SK-N-SH treated with all-trans-retinoic acid at 6 μM for 48 hours (cell line): ENCODE data around the gene GOLGA3.

ENCODE experiments used
- ATAC-seq: fragments of 200-7000 bp; cut with Tn5 transposase; 3 replicates; pipeline ENCODE4 v1.9.1; 2020; ENCODE audit warnings: mild to moderate bottlenecking, moderate library complexity
- ARNTL ChIP-seq: fragments of 450-650 bp; formaldehyde crosslinking; IDR thresholded peaks from 2 replicates; pipeline ENCODE4 v1.5.0; 2020; ENCODE audit warnings: low read depth, mild to moderate bottlenecking, moderate library complexity, borderline replicate concordance
- BACH2 ChIP-seq: fragments of 250-450 bp; sonication (Bioruptor Pico); IDR thresholded peaks from 2 replicates; pipeline ENCODE4 v1.9.0; 2021; ENCODE audit warnings: mild to moderate bottlenecking, borderline replicate concordance
- CSDC2 ChIP-seq: fragments of 250-450 bp; sonication (Bioruptor Pico); IDR thresholded peaks from 2 replicates; pipeline ENCODE4 v1.5.0; 2020; ENCODE audit warnings: mild to moderate bottlenecking, moderate library complexity
- ESRRG ChIP-seq: fragments of 250-450 bp; sonication (Bioruptor Pico); IDR thresholded peaks from 2 replicates; pipeline ENCODE4 v1.6.1; 2021; ENCODE audit warnings: mild to moderate bottlenecking
- GLIS3 ChIP-seq: fragments of 250-450 bp; sonication (Bioruptor Pico); IDR thresholded peaks from 2 replicates; pipeline ENCODE4 v1.5.0; 2020; ENCODE audit warnings: mild to moderate bottlenecking, moderate library complexity
- ISL1 ChIP-seq: fragments of 250-450 bp; sonication (Bioruptor Pico); IDR thresholded peaks from 2 replicates; pipeline ENCODE4 v2.1.2; 2022; ENCODE audit warnings: mild to moderate bottlenecking, moderate library complexity
- OSR1 ChIP-seq: fragments of 250-450 bp; sonication (Bioruptor Pico); IDR thresholded peaks from 2 replicates; pipeline ENCODE4 v1.8.0; 2022; ENCODE audit warnings: moderate library complexity, mild to moderate bottlenecking, inconsistent platforms
- PPARA ChIP-seq: fragments of 250-450 bp; sonication (Bioruptor Pico); IDR thresholded peaks from 2 replicates; pipeline ENCODE4 v1.5.0; 2020; ENCODE audit warnings: mild to moderate bottlenecking, borderline replicate concordance
- RARB ChIP-seq: fragments of 250-450 bp; sonication (Bioruptor Pico); IDR thresholded peaks from 2 replicates; pipeline ENCODE4 v1.8.0; 2021; ENCODE audit warnings: mild to moderate bottlenecking, moderate library complexity
- SNAI2 ChIP-seq: fragments of 250-450 bp; sonication (Bioruptor Pico); IDR thresholded peaks from 2 replicates; pipeline ENCODE4 v1.5.0; 2020; ENCODE audit warnings: mild to moderate bottlenecking, moderate library complexity
- TCF4 ChIP-seq: fragments of 250-450 bp; sonication (Bioruptor Pico); IDR thresholded peaks from 2 replicates; pipeline ENCODE4 v1.8.0; 2021; ENCODE audit warnings: mild to moderate bottlenecking, moderate library complexity, borderline replicate concordance
- TOX ChIP-seq: fragments of 250-450 bp; sonication (Bioruptor Pico); IDR thresholded peaks from 2 replicates; pipeline ENCODE4 v1.8.0; 2021; ENCODE audit warnings: mild to moderate bottlenecking, moderate library complexity, borderline replicate concordance
- ZC3H10 ChIP-seq: fragments of 250-450 bp; sonication (Bioruptor Pico); IDR thresholded peaks from 2 replicates; pipeline ENCODE4 v1.5.1; 2021; ENCODE audit warnings: mild to moderate bottlenecking, moderate library complexity
- ZFP3 ChIP-seq: fragments of 250-450 bp; sonication (Bioruptor Pico); IDR thresholded peaks from 2 replicates; pipeline ENCODE4 v1.5.0; 2020; ENCODE audit warnings: mild to moderate bottlenecking, moderate library complexity
- ZFP30 ChIP-seq: fragments of 450-650 bp; formaldehyde crosslinking; IDR thresholded peaks from 2 replicates; pipeline ENCODE4 v1.5.0; 2022; ENCODE audit warnings: mild to moderate bottlenecking, moderate library complexity
- ZNF565 ChIP-seq: fragments of 450-650 bp; formaldehyde crosslinking; conservative IDR thresholded peaks from 2 replicates; pipeline ENCODE4 v1.5.0; 2020; ENCODE audit warnings: low read depth, mild to moderate bottlenecking, moderate library complexity
- ZNF70 ChIP-seq: fragments of 450-650 bp; formaldehyde crosslinking; IDR thresholded peaks from 2 replicates; pipeline ENCODE4 v1.5.0; 2020; ENCODE audit warnings: mild to moderate bottlenecking, moderate library complexity
- ZNF8 ChIP-seq: fragments of 450-650 bp; formaldehyde crosslinking; IDR thresholded peaks from 2 replicates; pipeline ENCODE4 v1.5.0; 2020; ENCODE audit warnings: mild to moderate bottlenecking, moderate library complexity
- TF ChIP-seq, protein P1 (sequence below): fragments of 250-450 bp; sonication (Bioruptor Pico); IDR thresholded peaks from 2 replicates; pipeline ENCODE4 v1.5.1; 2021; ENCODE audit warnings: mild to moderate bottlenecking, moderate library complexity
- TF ChIP-seq, protein P2 (sequence below): fragments of 250-450 bp; sonication (Bioruptor Pico); IDR thresholded peaks from 2 replicates; pipeline ENCODE4 v1.5.1; 2020; ENCODE audit warnings: low read depth, mild to moderate bottlenecking, moderate library complexity
- TF ChIP-seq, protein P3 (sequence below): fragments of 250-450 bp; sonication (Bioruptor Pico); IDR thresholded peaks from 2 replicates; pipeline ENCODE4 v1.8.0; 2020; ENCODE audit warnings: mild to moderate bottlenecking, moderate library complexity, borderline replicate concordance
- TF ChIP-seq, protein P4 (sequence below): fragments of 250-450 bp; sonication (Bioruptor Pico); IDR thresholded peaks from 2 replicates; pipeline ENCODE4 v1.8.0; 2021; ENCODE audit warnings: low read depth, mild to moderate bottlenecking, moderate library complexity, borderline replicate concordance
- TF ChIP-seq, protein P5 (sequence below): fragments of 250-450 bp; sonication (Bioruptor Pico); IDR thresholded peaks from 2 replicates; pipeline ENCODE4 v1.5.0; 2020; ENCODE audit warnings: mild to moderate bottlenecking, moderate library complexity

The GOLGA3 gene

DNA sequence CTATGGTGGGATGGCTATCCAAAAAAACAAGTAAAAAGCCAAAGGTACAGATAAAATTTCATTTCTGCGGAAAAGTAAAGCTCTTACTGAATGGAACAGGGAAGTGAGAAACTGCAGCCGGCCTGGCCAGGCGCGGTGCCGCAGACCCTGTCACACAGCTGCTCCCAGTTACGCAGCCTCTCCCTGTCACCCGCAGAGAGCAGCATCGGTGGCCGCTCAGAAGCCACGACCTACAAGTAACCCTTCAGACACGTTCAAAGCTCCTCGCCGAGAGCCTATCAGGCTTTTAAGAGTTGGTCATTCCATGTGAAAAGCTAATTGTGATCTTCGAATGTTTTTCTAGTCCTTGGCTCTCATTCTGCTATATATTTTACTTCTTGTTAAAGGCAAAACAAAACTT, 56.1 kb downstream of the GOLGA3 start:
- no peak for ATAC-seq
- TF ChIP-seq ZC3H10, result no peak

DNA sequence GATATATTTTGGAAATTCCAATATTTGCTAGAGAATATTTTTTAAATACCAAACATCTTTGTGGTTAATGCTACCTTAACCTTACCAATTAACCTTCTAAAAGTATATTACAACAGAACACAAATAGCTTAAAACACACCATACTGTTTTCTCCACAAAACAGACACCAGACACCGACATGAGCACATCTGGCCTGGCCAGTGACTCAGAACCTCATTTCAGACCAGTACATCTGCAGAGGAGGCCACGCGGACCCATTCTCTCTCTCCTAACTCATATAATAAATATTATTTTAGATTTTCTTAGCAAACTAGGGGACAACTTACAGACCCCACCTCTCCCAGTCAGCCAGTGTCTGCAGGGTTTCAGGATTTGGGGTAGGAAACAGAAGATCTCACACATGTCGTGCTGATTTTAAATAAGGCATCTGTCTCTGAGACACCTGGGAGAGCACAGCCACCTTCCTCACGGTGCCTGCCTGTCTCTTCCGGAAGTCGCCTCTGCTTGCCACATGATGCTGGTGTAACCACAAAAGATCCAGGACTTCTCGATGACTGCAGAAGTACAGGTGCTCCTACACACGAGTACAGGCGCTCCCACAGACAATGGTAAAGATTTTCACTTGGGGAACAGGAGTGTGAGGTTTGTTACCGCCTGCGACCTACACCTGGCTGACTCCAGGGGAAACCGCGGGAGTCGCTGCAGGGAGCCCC, 57.4 kb downstream of the GOLGA3 start:
- ATAC-seq, result no peak
- TF ChIP-seq PPARA (CRISPR knock-in tag) (no peak), ZFP3 (CRISPR knock-in tag) (no peak), RARB (no peak), GLIS3 (CRISPR knock-in tag) (no peak), ZNF565 (no peak), BACH2 (no peak), TCF4 (CRISPR knock-in tag) (no peak), ESRRG (no peak), SNAI2 (CRISPR knock-in tag) (no peak), OSR1 (no peak), ZC3H10 (no peak), ZNF8 (CRISPR knock-in tag) (no peak)
- TF ChIP-seq, protein P1, sequence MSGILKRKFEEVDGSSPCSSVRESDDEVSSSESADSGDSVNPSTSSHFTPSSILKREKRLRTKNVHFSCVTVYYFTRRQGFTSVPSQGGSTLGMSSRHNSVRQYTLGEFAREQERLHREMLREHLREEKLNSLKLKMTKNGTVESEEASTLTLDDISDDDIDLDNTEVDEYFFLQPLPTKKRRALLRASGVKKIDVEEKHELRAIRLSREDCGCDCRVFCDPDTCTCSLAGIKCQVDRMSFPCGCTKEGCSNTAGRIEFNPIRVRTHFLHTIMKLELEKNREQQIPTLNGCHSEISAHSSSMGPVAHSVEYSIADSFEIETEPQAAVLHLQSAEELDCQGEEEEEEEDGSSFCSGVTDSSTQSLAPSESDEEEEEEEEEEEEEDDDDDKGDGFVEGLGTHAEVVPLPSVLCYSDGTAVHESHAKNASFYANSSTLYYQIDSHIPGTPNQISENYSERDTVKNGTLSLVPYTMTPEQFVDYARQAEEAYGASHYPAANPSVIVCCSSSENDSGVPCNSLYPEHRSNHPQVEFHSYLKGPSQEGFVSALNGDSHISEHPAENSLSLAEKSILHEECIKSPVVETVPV (CRISPR knock-in tag), result no peak
- TF ChIP-seq, protein P2, sequence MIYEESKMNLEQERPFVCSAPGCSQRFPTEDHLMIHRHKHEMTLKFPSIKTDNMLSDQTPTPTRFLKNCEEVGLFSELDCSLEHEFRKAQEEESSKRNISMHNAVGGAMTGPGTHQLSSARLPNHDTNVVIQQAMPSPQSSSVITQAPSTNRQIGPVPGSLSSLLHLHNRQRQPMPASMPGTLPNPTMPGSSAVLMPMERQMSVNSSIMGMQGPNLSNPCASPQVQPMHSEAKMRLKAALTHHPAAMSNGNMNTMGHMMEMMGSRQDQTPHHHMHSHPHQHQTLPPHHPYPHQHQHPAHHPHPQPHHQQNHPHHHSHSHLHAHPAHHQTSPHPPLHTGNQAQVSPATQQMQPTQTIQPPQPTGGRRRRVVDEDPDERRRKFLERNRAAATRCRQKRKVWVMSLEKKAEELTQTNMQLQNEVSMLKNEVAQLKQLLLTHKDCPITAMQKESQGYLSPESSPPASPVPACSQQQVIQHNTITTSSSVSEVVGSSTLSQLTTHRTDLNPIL (CRISPR knock-in tag), result no peak
- TF ChIP-seq, protein P3, sequence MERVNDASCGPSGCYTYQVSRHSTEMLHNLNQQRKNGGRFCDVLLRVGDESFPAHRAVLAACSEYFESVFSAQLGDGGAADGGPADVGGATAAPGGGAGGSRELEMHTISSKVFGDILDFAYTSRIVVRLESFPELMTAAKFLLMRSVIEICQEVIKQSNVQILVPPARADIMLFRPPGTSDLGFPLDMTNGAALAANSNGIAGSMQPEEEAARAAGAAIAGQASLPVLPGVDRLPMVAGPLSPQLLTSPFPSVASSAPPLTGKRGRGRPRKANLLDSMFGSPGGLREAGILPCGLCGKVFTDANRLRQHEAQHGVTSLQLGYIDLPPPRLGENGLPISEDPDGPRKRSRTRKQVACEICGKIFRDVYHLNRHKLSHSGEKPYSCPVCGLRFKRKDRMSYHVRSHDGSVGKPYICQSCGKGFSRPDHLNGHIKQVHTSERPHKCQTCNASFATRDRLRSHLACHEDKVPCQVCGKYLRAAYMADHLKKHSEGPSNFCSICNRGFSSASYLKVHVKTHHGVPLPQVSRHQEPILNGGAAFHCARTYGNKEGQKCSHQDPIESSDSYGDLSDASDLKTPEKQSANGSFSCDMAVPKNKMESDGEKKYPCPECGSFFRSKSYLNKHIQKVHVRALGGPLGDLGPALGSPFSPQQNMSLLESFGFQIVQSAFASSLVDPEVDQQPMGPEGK (CRISPR knock-in tag), result no peak
- TF ChIP-seq, protein P4, sequence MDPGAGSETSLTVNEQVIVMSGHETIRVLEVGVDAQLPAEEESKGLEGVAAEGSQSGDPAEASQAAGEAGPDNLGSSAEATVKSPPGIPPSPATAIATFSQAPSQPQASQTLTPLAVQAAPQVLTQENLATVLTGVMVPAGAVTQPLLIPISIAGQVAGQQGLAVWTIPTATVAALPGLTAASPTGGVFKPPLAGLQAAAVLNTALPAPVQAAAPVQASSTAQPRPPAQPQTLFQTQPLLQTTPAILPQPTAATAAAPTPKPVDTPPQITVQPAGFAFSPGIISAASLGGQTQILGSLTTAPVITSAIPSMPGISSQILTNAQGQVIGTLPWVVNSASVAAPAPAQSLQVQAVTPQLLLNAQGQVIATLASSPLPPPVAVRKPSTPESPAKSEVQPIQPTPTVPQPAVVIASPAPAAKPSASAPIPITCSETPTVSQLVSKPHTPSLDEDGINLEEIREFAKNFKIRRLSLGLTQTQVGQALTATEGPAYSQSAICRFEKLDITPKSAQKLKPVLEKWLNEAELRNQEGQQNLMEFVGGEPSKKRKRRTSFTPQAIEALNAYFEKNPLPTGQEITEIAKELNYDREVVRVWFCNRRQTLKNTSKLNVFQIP (CRISPR knock-in tag), result no peak

DNA sequence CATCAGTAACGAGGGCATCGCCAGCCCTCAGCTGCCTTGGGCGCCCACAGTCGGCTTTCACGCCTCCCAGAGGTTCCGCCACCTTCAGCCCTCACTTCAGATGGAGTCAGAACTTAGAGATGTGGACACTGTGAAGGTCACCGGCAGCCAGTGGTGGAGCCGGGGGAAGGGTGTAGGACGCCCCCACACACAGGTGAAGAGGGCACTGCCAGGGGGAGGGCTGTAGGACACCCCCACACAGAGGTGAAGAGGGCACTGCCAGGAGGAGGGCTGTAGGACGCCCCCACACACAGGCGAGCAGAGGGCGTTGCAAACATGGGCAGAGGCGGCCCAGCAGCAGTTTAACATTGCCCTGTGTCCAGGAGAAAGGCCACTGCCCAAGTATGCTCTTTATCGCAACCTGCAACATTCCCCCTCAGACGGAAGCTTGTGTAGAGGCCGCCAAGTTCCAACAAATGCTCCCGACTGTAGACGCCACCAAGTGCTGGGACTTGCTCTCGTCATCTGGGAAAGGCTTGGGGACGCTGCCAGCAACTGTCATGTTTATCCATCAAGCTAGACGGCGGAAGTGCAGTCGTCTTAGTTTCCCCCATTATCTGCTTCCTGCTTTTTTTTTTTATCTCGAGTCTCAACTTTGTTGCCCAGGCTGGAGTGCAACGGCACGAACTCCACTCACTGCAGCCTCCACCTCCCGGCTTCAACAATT, 62.1 kb downstream of the GOLGA3 start:
- no peak for TF ChIP-seq TOX (CRISPR knock-in tag)
- TF ChIP-seq CSDC2 (CRISPR knock-in tag), result no peak
- TF ChIP-seq OSR1, result no peak
- no peak for TF ChIP-seq ZFP30 (CRISPR knock-in tag)
- TF ChIP-seq, protein P5, sequence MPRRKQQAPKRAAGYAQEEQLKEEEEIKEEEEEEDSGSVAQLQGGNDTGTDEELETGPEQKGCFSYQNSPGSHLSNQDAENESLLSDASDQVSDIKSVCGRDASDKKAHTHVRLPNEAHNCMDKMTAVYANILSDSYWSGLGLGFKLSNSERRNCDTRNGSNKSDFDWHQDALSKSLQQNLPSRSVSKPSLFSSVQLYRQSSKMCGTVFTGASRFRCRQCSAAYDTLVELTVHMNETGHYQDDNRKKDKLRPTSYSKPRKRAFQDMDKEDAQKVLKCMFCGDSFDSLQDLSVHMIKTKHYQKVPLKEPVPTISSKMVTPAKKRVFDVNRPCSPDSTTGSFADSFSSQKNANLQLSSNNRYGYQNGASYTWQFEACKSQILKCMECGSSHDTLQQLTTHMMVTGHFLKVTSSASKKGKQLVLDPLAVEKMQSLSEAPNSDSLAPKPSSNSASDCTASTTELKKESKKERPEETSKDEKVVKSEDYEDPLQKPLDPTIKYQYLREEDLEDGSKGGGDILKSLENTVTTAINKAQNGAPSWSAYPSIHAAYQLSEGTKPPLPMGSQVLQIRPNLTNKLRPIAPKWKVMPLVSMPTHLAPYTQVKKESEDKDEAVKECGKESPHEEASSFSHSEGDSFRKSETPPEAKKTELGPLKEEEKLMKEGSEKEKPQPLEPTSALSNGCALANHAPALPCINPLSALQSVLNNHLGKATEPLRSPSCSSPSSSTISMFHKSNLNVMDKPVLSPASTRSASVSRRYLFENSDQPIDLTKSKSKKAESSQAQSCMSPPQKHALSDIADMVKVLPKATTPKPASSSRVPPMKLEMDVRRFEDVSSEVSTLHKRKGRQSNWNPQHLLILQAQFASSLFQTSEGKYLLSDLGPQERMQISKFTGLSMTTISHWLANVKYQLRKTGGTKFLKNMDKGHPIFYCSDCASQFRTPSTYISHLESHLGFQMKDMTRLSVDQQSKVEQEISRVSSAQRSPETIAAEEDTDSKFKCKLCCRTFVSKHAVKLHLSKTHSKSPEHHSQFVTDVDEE, result no peak
- no peak for TF ChIP-seq TCF4 (CRISPR knock-in tag)
- TF ChIP-seq, protein P3 (CRISPR knock-in tag), result no peak
- no peak for TF ChIP-seq ZFP3 (CRISPR knock-in tag)
- no peak for TF ChIP-seq GLIS3 (CRISPR knock-in tag)
- no peak for TF ChIP-seq ARNTL (CRISPR knock-in tag)
- TF ChIP-seq ZNF70 (CRISPR knock-in tag), result no peak
- no peak for TF ChIP-seq ZC3H10
- no peak for TF ChIP-seq ESRRG
- TF ChIP-seq ISL1 (CRISPR knock-in tag), result no peak
- TF ChIP-seq BACH2, result no peak
- TF ChIP-seq, protein P4 (CRISPR knock-in tag), result no peak
- no peak for TF ChIP-seq PPARA (CRISPR knock-in tag)

More for the DNA sequence above, 62.1 kb downstream of the GOLGA3 start:
- peak; percentile 25 for ATAC-seq
